Astrocyte (in vitro differentiated cells and primary cell): ENCODE measurements around the gene CIZ1.

Experiments used
- EZH2 ChIP-seq: IDR thresholded peaks from 2 replicates; pipeline ENCODE4 v1.6.1; 2012; ENCODE audit warnings: mild to moderate bottlenecking, low read length, inconsistent platforms; ENCODE audit not compliant: insufficient read depth
- TF ChIP-seq, protein P1 (sequence below): IDR thresholded peaks from 2 replicates; pipeline ENCODE4 v1.5.1; 2011; ENCODE audit warnings: low read depth, mild to moderate bottlenecking, inconsistent platforms, low read length, moderate library complexity; ENCODE audit not compliant: insufficient read depth

DNA sequence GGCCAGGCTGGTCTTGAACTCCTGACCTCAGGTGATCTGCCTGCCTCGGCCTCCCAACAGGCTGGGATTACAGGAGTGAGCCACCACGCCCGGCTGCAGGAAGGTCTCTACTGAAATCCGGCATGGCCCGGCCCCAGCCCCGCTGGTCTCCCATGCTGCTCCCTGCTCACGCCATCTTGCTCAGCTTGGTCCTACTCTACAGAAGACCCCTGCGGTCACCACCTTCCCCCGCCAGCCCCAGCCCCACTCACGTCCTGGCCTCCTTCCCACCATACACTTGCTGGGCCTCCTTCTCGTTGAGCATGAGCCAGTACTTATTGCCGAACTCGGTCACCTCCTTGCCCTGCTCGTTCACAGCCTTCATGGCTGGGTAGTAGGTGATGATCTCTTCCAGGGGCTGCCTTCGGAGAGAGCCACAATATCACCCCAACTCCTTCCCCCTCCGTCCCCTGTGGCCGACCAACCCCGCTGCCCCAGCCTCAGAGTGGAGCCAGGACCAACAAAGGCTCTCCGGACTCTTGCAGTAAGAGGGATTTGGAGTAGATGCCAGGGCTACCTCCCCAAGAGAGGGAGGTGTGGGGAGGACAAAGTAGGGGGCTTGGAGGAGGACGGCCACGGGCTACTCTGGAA lies 67.8 kb downstream of the CIZ1 start:
- TF ChIP-seq, protein P1, sequence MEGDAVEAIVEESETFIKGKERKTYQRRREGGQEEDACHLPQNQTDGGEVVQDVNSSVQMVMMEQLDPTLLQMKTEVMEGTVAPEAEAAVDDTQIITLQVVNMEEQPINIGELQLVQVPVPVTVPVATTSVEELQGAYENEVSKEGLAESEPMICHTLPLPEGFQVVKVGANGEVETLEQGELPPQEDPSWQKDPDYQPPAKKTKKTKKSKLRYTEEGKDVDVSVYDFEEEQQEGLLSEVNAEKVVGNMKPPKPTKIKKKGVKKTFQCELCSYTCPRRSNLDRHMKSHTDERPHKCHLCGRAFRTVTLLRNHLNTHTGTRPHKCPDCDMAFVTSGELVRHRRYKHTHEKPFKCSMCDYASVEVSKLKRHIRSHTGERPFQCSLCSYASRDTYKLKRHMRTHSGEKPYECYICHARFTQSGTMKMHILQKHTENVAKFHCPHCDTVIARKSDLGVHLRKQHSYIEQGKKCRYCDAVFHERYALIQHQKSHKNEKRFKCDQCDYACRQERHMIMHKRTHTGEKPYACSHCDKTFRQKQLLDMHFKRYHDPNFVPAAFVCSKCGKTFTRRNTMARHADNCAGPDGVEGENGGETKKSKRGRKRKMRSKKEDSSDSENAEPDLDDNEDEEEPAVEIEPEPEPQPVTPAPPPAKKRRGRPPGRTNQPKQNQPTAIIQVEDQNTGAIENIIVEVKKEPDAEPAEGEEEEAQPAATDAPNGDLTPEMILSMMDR, result no peak
- TF ChIP-seq EZH2, result no peak
